Measurements from ENCODE around the gene RNU6-7.

Gene RNU6-7

GRCh38 chr14:32201816-32202490 is at the start of gene RNU6-7:
RNU6-7 (plus strand) TSS chr14:32202045.
- DNase-seq: peak; percentile 76

- no peak for DNase-seq
Measured at GRCh38 chr14:32166029-32166428, 35.8 kb upstream of the RNU6-7 start.

- DNase-seq: peak; percentile 27
Measured at GRCh38 chr14:32166924-32167323, 34.9 kb upstream of the RNU6-7 start.

GRCh38 chr14:32167907-32168306 is 33.9 kb upstream of the RNU6-7 start:
- no peak for DNase-seq

GRCh38 chr14:32169191-32169590 is 32.7 kb upstream of the RNU6-7 start:
- DNase-seq: peak; percentile 3

- no peak for DNase-seq
Measured at GRCh38 chr14:32171469-32171868, 30.4 kb upstream of the RNU6-7 start.

GRCh38 chr14:32183151-32184058 is 18.4 kb upstream of the RNU6-7 start:
- DNase-seq: no peak

GRCh38 chr14:32185097-32185496 is 16.7 kb upstream of the RNU6-7 start:
- DNase-seq: no peak

GRCh38 chr14:32186248-32186647 is 15.6 kb upstream of the RNU6-7 start:
- DNase-seq: no peak

- DNase-seq: no peak
Measured at GRCh38 chr14:32189811-32190210, 12.0 kb upstream of the RNU6-7 start.

GRCh38 chr14:32190673-32191072 is 11.2 kb upstream of the RNU6-7 start:
- DNase-seq: no peak

GRCh38 chr14:32192712-32193373 is 9.0 kb upstream of the RNU6-7 start:
- no peak for DNase-seq

- no peak for DNase-seq
Measured at GRCh38 chr14:32193532-32193931, 8.3 kb upstream of the RNU6-7 start.

- DNase-seq: no peak
Measured at GRCh38 chr14:32195636-32196035, 6.2 kb upstream of the RNU6-7 start.

- DNase-seq: no peak
Measured at GRCh38 chr14:32197919-32198318, 3.9 kb upstream of the RNU6-7 start.

GRCh38 chr14:32200368-32201192 is 1.3 kb upstream of the RNU6-7 start:
- DNase-seq: no peak

- peak; percentile 94 for DNase-seq
Measured at GRCh38 chr14:32201193-32201815, 541 bp upstream of the RNU6-7 start.

- peak; percentile 76 for DNase-seq
Measured at GRCh38 chr14:32202491-32202997, 699 bp downstream of the RNU6-7 start.

GRCh38 chr14:32202998-32203882 is 1.4 kb downstream of the RNU6-7 start, which contains the start of gene RNU6-8:
RNU6-8 (minus strand) TSS chr14:32203269.
- DNase-seq: peak; percentile 94

- peak; percentile 59 for DNase-seq
Measured at GRCh38 chr14:32203928-32204357, 2.1 kb downstream of the RNU6-7 start.

- no peak for DNase-seq
Measured at GRCh38 chr14:32205554-32205953, 3.7 kb downstream of the RNU6-7 start.

Measured in NCI-H82 (cell line).